HUES6 (cell line): ENCODE results near the gene KBTBD13.

Experiments used
- H3K27ac ChIP-seq: 2 replicates; pipeline ENCODE4 v1.7.0; 2013; ENCODE audit warnings: low read depth, mild to moderate bottlenecking, low read length, inconsistent platforms
- H3K27me3 ChIP-seq: 2 replicates; pipeline ENCODE4 v1.6.1; 2013; ENCODE audit warnings: low read length; ENCODE audit not compliant: control insufficient read depth, insufficient read depth
- H3K36me3 ChIP-seq: 2 replicates; pipeline ENCODE4 v1.6.1; 2013; ENCODE audit warnings: low read length; ENCODE audit not compliant: control insufficient read depth, insufficient read depth
- H3K4me1 ChIP-seq: 2 replicates; pipeline ENCODE4 v1.6.1; 2013; ENCODE audit warnings: low read length; ENCODE audit not compliant: control insufficient read depth, insufficient read depth
- H3K4me3 ChIP-seq: 2 replicates; pipeline ENCODE4 v1.5.1; 2013; ENCODE audit warnings: low read depth, low read length
- H3K9ac ChIP-seq: one replicate; pipeline ENCODE4 v1.6.1; 2013; ENCODE audit warnings: mild to moderate bottlenecking, low read length
- H3K9me3 ChIP-seq: 2 replicates; pipeline ENCODE4 v1.6.1; 2013; ENCODE audit warnings: low read depth, low read length; ENCODE audit not compliant: control insufficient read depth, insufficient read depth

Gene KBTBD13

DNA sequence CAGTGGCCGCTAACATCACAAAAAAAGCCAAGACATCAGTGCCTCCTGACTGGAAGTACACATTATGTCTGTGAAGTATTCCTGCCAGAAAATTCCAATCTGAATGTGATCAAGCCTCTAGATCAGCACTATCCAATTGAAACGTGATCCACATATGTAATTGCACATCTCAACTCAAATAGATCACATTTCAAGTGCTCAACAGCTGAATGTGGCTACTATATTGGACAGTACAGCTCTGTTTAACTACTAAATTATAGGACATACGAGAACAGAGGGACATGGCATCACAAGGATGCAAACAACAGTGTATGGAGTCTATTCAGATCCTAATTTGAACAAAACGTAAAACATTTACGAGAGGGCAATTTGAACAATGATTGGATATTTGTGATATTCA lies 39.0 kb downstream of the KBTBD13 start:
- no peaks in the 10 kb centered on the region for H3K4me1 ChIP-seq
- H3K4me3 ChIP-seq = no peak overlapping the region
- no peak overlapping the region for H3K27ac ChIP-seq
- H3K9ac ChIP-seq = no peak overlapping the region
- H3K27me3 ChIP-seq = no peaks in the 10 kb centered on the region
- H3K9me3 ChIP-seq = no peaks in the 10 kb centered on the region
- peaks cover 56% of the 10 kb centered on the region for H3K36me3 ChIP-seq
